ENCODE results near the gene MYO5A.

- TF ChIP-seq POLR2A (IDR thresholded peaks at IDR 0.05; ENCODE audit: low read length) (no peak), GATA1 (IDR thresholded peaks at IDR 0.05; ENCODE audit: low read depth, low read length) (no peak)
These were observed 5.5 kb downstream of the MYO5A start for GRCh38 chr15:52523192-52523591.

Measured in erythroblast (primary cell).